ENCODE measurements around the gene OR52K1. TPM values are rescaled to one million over a fixed set of nuclear protein-coding genes. Genes with fewer than 3 reads are reported as not detected.

The OR52K1 gene
- total RNA-seq, 2 experiments from 2014 or later, result not detected

Other genes starting within 250 kb of the OR52K1 start
- gene OR52B4, start 114.3 kb upstream of the OR52K1 start, total RNA-seq, result not detected
- gene TRIM21, start 88.9 kb upstream of the OR52K1 start, total RNA-seq, result 10 to 100 TPM; 75.9 to 80.0 TPM
- gene OR52K2, start 33.4 kb upstream of the OR52K1 start, total RNA-seq, result not detected
- gene OR52M1, start 62.5 kb downstream of the OR52K1 start, total RNA-seq, result not detected
- not detected for gene OR52I2, start 99.1 kb downstream of the OR52K1 start, total RNA-seq
- not detected for gene OR52I1, start 111.4 kb downstream of the OR52K1 start, total RNA-seq
- 10 to 100 TPM; 11.6 to 12.7 TPM for gene TRIM68, start 125.6 kb downstream of the OR52K1 start, total RNA-seq
- not detected for gene OR51D1, start 154.8 kb downstream of the OR52K1 start, total RNA-seq
- not detected for gene OR51E1, start 161.3 kb downstream of the OR52K1 start, total RNA-seq
- gene OR51E2, start 215.2 kb downstream of the OR52K1 start, total RNA-seq, result not detected
- gene MMP26, start 222.1 kb downstream of the OR52K1 start, total RNA-seq, result not detected